GM12878 (cell line): ENCODE results near the gene TNRC6B. TPM values are rescaled to one million over a fixed set of nuclear protein-coding genes. Genes with fewer than 3 reads are reported as not detected.

Source experiments
- ATF7 ChIP-seq: fragments of 450-650 bp; IDR thresholded peaks from 2 replicates; pipeline ENCODE4 v1.6.1; 2016; ENCODE audit warnings: low read depth, mild to moderate bottlenecking
- BHLHE40 ChIP-seq, 2 experiments: fragments of 450-650 bp in 1 of 2; IDR thresholded peaks; 2 replicates each; pipeline ENCODE4 v1.6.1; 2011 to 2017; ENCODE audit warnings: low read depth in 2 of 2, borderline replicate concordance in 1 of 2, improper control_type of control experiment in 1 of 2, low read length in 1 of 2, mild to moderate bottlenecking in 1 of 2
- BMI1 ChIP-seq: fragments of 450-650 bp; IDR thresholded peaks from 2 replicates; pipeline ENCODE4 v1.6.1; 2016; ENCODE audit warnings: mild to moderate bottlenecking, moderate library complexity, borderline replicate concordance
- CHD1 ChIP-seq: IDR thresholded peaks from 2 replicates; pipeline ENCODE4 v1.6.1; 2012; ENCODE audit warnings: low read depth, low read length, improper control_type of control experiment
- CHD2 ChIP-seq: IDR thresholded peaks from 2 replicates; pipeline ENCODE4 v1.6.1; 2011; ENCODE audit warnings: low read depth, low read length, improper control_type of control experiment, borderline replicate concordance
- DPF2 ChIP-seq: fragments of 450-650 bp; IDR thresholded peaks from 2 replicates; pipeline ENCODE4 v1.6.1; 2017; ENCODE audit warnings: mild to moderate bottlenecking
- ETV6 ChIP-seq, 2 experiments: fragments of 450-650 bp in 1 of 2; IDR thresholded peaks in 1 of 2; conservative IDR thresholded peaks in 1 of 2; 2 replicates each; pipeline ENCODE4 v1.6.1; 2014; ENCODE audit warnings: antibody characterized with exemption in 1 of 2, borderline replicate concordance in 1 of 2, low read depth in 1 of 2, mild to moderate bottlenecking in 1 of 2, moderate library complexity in 1 of 2
- EZH2 ChIP-seq: IDR thresholded peaks from 2 replicates; pipeline ENCODE4 v1.6.1; 2012; ENCODE audit warnings: low read depth, mild to moderate bottlenecking, control low read depth, inconsistent platforms, low read length, borderline replicate concordance; ENCODE audit not compliant: control insufficient read depth
- FOXK2 ChIP-seq: fragments of 450-650 bp; IDR thresholded peaks from 2 replicates; pipeline ENCODE4 v1.6.1; 2017; ENCODE audit warnings: mild to moderate bottlenecking, moderate library complexity
- GABPA ChIP-seq: IDR thresholded peaks from 2 replicates; pipeline ENCODE4 v1.6.1; 2014; ENCODE audit warnings: antibody characterized with exemption, low read depth, mild to moderate bottlenecking, inconsistent platforms
- HCFC1 ChIP-seq: fragments of 150-350 bp; IDR thresholded peaks from 2 replicates; pipeline ENCODE4 v1.6.1; 2014; ENCODE audit warnings: low read length
- NR2C1 ChIP-seq: fragments of 450-650 bp; IDR thresholded peaks from 2 replicates; pipeline ENCODE4 v1.6.1; 2017; ENCODE audit warnings: antibody characterized with exemption, mild to moderate bottlenecking, moderate library complexity
- PAX8 ChIP-seq: fragments of 450-650 bp; IDR thresholded peaks from 2 replicates; pipeline ENCODE4 v1.6.1; 2017; ENCODE audit warnings: mild to moderate bottlenecking, moderate library complexity
- PML ChIP-seq: IDR thresholded peaks from 2 replicates; pipeline ENCODE4 v1.6.1; 2012; ENCODE audit warnings: low read length, inconsistent platforms
- POLR2AphosphoS2 ChIP-seq: IDR thresholded peaks from 2 replicates; pipeline ENCODE4 v1.6.1; 2011; ENCODE audit warnings: low read depth, mild to moderate bottlenecking, low read length, improper control_type of control experiment, moderate library complexity
- POU2F2 ChIP-seq: IDR thresholded peaks from 3 replicates; pipeline ENCODE4 v1.6.1; 2011; ENCODE audit warnings: low read depth, mild to moderate bottlenecking, low read length, borderline replicate concordance
- SMAD5 ChIP-seq: IDR thresholded peaks from 2 replicates; pipeline ENCODE4 v1.6.1; 2016; ENCODE audit warnings: antibody characterized with exemption, low read depth
- SP1 ChIP-seq: IDR thresholded peaks from one replicate; pipeline ENCODE4 v1.6.1; 2011; ENCODE audit warnings: low read depth, low read length
- SUPT20H ChIP-seq: IDR thresholded peaks from 2 replicates; pipeline ENCODE4 v1.6.1; 2011; ENCODE audit warnings: low read depth, mild to moderate bottlenecking, low read length, moderate library complexity, borderline replicate concordance; ENCODE audit not compliant: control insufficient read depth
- TAF1 ChIP-seq: IDR thresholded peaks from 2 replicates; pipeline ENCODE4 v1.6.1; 2011; ENCODE audit warnings: mild to moderate bottlenecking, low read depth, low read length, borderline replicate concordance
- TCF12 ChIP-seq: IDR thresholded peaks from 2 replicates; pipeline ENCODE4 v1.6.1; 2011; ENCODE audit warnings: low read depth, mild to moderate bottlenecking, low read length
- YY1 ChIP-seq: IDR thresholded peaks from 2 replicates; pipeline ENCODE4 v1.6.1; 2011; ENCODE audit warnings: low read depth, mild to moderate bottlenecking, low read length
- polyA plus RNA-seq, 11 experiments: library from polyadenylated mRNA; depleted of rRNA in 4 of 11; unstranded in 6 of 11; stranded (reverse) in 5 of 11; fragments of >200 nt; fragmentation: Nextera tagmentation in 4 of 11; fragmentation: Illumina TruSeq in 1 of 11; extraction: Ambion mirVana in 4 of 11; extraction: Trizol in 1 of 11; gene quantifications; 1 replicate in 1 of 11; 2 replicates in 10 of 11; pipeline versions ENCODE4 v1.2.1 to v1.2.3, GENCODE V29; 2011 to 2016; ENCODE audit warnings: inconsistent platforms in 2 of 11, missing spikeins in 2 of 11, low read depth in 1 of 11
- total RNA-seq, 4 experiments: library from RNA; depleted of rRNA in 3 of 4; stranded (reverse); fragments of >200 nt in 3 of 4; fragmentation: Illumina TruSeq in 1 of 4; extraction: Trizol in 1 of 4; gene quantifications; 2 replicates each; pipeline versions ENCODE4 v1.2.1 to v1.2.3, GENCODE V29; 2013 to 2021
- TF ChIP-seq, protein P1 (sequence below): fragments of 450-650 bp; IDR thresholded peaks from 2 replicates; pipeline ENCODE4 v1.6.1; 2016; ENCODE audit warnings: mild to moderate bottlenecking
- TF ChIP-seq, protein P2 (sequence below): fragments of 450-650 bp; IDR thresholded peaks from 2 replicates; pipeline ENCODE4 v1.6.1; 2017; ENCODE audit warnings: mild to moderate bottlenecking, moderate library complexity
- TF ChIP-seq, protein P3 (sequence below): IDR thresholded peaks from 2 replicates; pipeline ENCODE4 v1.6.1; 2011; ENCODE audit warnings: borderline replicate concordance, low read depth, mild to moderate bottlenecking, moderate library complexity, mixed read lengths, low read length; ENCODE audit not compliant: insufficient read depth; ENCODE audit errors: extremely low read length

TNRC6B gene
- total and polyA plus RNA-seq, 10 of the 15 experiments (the other 5 are each of a cell fraction or from before 2014, with no cell fraction given), result 3.6 to 32.8 (median 16.4) TPM

DNA sequence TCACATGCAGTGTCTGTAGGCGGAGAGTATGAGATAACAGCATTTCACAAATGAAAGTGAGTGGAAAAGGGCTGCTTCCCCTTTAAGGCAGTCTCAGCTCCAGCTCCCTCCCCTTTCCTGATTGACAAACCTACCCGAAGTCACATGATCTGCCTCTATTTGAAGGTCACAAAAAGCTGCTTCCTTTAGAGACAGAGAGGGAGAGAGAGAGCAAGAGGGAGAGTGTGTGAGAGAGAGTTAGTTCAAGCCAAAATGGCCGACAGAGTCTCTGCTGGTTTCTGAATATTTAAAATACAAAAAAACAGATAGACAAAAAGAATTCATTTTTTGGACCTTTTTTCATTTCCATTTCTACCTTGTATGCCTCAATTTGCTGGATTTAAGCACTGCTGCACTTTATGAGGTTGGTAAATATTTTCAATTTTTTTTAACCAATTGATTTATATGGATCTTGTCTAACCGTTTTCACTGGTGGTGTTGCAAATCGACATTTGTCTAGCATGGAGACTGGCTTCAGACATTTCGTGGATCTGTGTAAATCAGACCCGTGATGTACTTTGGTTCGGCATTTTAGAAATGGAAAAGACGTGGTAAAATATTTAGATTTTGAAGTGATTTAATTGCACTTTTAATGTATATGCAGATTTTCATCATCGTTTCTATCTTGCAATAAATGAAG lies at the start of gene TNRC6B (continued):
- TF ChIP-seq DPF2 (peak; percentile 17; the same call in 1 of the 2 replicates), CHD1 (peak; percentile 93; the same call in 1 of the 2 replicates), ETV6 (conservative IDR thresholded peaks at IDR 0.05 in 1 of 2, IDR thresholded peaks at IDR 0.05 in 1 of 2; ENCODE audit: borderline replicate concordance in 1 of 2, low read depth in 1 of 2) (no peak), YY1 (peak; percentile 98), SP1 (peak; percentile 68), SMAD5 (peak; percentile 96), POLR2AphosphoS2 (peak; percentile 94), POU2F2 (peak; percentile 97), SUPT20H (no peak), ATF7 (peak; percentile 77), BMI1 (no peak), NR2C1 (no peak), TCF12 (0 out of 2 replicates have a peak, but pooled peaks have one; percentile 32), PAX8 (peak; percentile 93; the same call in 1 of the 2 replicates), TAF1 (peak; percentile 98), PML (peak; percentile 99), GABPA (peak; percentile 37; the same call in 1 of the 2 replicates), BHLHE40 (IDR thresholded peaks at IDR 0.05; ENCODE audit: borderline replicate concordance in 1 of 2, low read depth in 2 of 2, low read length in 1 of 2) (peak; percentile 72 to 78; a peak in 3 of 4 replicates), EZH2 (no peak), HCFC1 (0 out of 2 replicates have a peak, but pooled peaks have one; percentile 31), FOXK2 (no peak), CHD2 (0 out of 2 replicates have a peak, but pooled peaks have one; percentile 47)
- TF ChIP-seq, protein P1, sequence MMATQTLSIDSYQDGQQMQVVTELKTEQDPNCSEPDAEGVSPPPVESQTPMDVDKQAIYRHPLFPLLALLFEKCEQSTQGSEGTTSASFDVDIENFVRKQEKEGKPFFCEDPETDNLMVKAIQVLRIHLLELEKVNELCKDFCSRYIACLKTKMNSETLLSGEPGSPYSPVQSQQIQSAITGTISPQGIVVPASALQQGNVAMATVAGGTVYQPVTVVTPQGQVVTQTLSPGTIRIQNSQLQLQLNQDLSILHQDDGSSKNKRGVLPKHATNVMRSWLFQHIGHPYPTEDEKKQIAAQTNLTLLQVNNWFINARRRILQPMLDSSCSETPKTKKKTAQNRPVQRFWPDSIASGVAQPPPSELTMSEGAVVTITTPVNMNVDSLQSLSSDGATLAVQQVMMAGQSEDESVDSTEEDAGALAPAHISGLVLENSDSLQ, result peak; percentile 97
- TF ChIP-seq, protein P2, sequence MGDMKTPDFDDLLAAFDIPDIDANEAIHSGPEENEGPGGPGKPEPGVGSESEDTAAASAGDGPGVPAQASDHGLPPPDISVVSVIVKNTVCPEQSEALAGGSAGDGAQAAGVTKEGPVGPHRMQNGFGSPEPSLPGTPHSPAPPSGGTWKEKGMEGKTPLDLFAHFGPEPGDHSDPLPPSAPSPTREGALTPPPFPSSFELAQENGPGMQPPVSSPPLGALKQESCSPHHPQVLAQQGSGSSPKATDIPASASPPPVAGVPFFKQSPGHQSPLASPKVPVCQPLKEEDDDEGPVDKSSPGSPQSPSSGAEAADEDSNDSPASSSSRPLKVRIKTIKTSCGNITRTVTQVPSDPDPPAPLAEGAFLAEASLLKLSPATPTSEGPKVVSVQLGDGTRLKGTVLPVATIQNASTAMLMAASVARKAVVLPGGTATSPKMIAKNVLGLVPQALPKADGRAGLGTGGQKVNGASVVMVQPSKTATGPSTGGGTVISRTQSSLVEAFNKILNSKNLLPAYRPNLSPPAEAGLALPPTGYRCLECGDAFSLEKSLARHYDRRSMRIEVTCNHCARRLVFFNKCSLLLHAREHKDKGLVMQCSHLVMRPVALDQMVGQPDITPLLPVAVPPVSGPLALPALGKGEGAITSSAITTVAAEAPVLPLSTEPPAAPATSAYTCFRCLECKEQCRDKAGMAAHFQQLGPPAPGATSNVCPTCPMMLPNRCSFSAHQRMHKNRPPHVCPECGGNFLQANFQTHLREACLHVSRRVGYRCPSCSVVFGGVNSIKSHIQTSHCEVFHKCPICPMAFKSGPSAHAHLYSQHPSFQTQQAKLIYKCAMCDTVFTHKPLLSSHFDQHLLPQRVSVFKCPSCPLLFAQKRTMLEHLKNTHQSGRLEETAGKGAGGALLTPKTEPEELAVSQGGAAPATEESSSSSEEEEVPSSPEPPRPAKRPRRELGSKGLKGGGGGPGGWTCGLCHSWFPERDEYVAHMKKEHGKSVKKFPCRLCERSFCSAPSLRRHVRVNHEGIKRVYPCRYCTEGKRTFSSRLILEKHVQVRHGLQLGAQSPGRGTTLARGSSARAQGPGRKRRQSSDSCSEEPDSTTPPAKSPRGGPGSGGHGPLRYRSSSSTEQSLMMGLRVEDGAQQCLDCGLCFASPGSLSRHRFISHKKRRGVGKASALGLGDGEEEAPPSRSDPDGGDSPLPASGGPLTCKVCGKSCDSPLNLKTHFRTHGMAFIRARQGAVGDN, result peak; percentile 17; the same call in 1 of the 2 replicates
- TF ChIP-seq, protein P3, sequence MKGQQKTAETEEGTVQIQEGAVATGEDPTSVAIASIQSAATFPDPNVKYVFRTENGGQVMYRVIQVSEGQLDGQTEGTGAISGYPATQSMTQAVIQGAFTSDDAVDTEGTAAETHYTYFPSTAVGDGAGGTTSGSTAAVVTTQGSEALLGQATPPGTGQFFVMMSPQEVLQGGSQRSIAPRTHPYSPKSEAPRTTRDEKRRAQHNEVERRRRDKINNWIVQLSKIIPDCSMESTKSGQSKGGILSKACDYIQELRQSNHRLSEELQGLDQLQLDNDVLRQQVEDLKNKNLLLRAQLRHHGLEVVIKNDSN, result peak; percentile 76
